Naive thymus-derived CD8-positive, alpha-beta T cell (primary cell): Measurements from ENCODE around the gene TXNRD2. TPM values are rescaled to one million over a fixed set of nuclear protein-coding genes. Genes with fewer than 3 reads are reported as not detected.

Experiments
- ATAC-seq, 2 donors: fragments of 150-1000 bp; cut with Tn5 transposase in 1 of 2; sonication (Bioruptor Pico), chemical (Tn5 transposase) in 1 of 2; 1 replicate in 1 of 2; 2 replicates in 1 of 2; pipeline ENCODE4 v1.10.0; 2021; ENCODE audit warnings: mild to moderate bottlenecking in 2 of 2, moderate library complexity in 2 of 2
- POLR2A ChIA-PET: fragments of 350-600 bp; sonication (Branson Sonifier 250); formaldehyde crosslinking; loops from one replicate; lab custom pipeline; 2021; ENCODE audit warnings: antibody characterized with exemption; lab: Charles Lee
- DNase-seq, 10 donors: peaks; one replicate each; pipeline versions ENCODE4 v3.0.0 to v3.0.0-alpha.2; 2020 to 2022
- H3K27ac Mint-ChIP-seq, 10 donors: one replicate each; pipeline ENCODE4 v1.8.0; 2020 to 2022; ENCODE audit warnings: mild to moderate bottlenecking in 10 of 10, mixed read lengths in 10 of 10, moderate library complexity in 4 of 10, inconsistent platforms in 1 of 10
- H3K27me3 Mint-ChIP-seq, 5 donors: one replicate each; pipeline ENCODE4 v1.8.0; 2021 to 2022; ENCODE audit warnings: mixed read lengths in 5 of 5
- H3K36me3 Mint-ChIP-seq, 3 donors: one replicate each; pipeline ENCODE4 v1.8.0; 2020 to 2022; ENCODE audit warnings: mixed read lengths in 3 of 3, mild to moderate bottlenecking in 2 of 3, inconsistent platforms in 1 of 3
- H3K4me1 Mint-ChIP-seq, 4 donors: one replicate each; pipeline ENCODE4 v1.8.0; 2021 to 2022; ENCODE audit warnings: mixed read lengths in 4 of 4
- H3K4me3 Mint-ChIP-seq, 10 donors: one replicate each; pipeline ENCODE4 v1.8.0; 2020 to 2022; ENCODE audit warnings: mild to moderate bottlenecking in 10 of 10, mixed read lengths in 10 of 10, moderate library complexity in 6 of 10, inconsistent platforms in 1 of 10
- H3K9me3 Mint-ChIP-seq, 9 donors: one replicate each; pipeline ENCODE4 v1.8.0; 2020 to 2022; ENCODE audit warnings: mixed read lengths in 9 of 9, mild to moderate bottlenecking in 3 of 9, inconsistent platforms in 1 of 9, moderate library complexity in 1 of 9
- polyA plus RNA-seq, 3 donors: library from polyadenylated mRNA; unstranded; fragments of 300-500 nt; fragmentation: Illumina TruSeq; gene quantifications; one replicate each; pipeline ENCODE4 v1.2.3, GENCODE V29; 2021
- total RNA-seq, 8 experiments: library from RNA in 2 of 8; stranded (reverse) in 2 of 8; gene quantifications; one replicate each; pipeline ENCODE4 v1.2.3 and lab custom pipeline; 2021 to 2026

TXNRD2 gene
- total and polyA plus RNA-seq, 5 experiments from 2014 or later: 6.5 to 33.8 (median 14.9) TPM

DNA sequence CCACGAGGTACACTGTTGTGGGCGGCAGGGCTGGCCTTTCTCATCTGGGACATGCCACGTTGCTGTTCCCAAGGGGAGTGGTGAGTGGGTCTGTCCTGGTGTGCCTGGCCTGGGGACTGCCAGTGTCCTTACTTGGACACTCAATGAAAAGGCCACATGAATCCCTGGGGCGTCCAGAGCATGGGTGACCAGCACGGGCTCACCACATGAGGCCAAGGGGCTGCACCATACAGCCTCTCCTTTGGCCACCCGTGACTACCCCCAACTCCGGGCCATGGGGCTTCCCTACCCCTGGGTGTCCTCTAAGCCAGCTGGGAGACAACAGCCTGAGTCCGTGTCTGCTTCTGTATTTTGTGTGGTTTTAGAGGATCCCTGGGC, 20.2 kb upstream of the TXNRD2 start:
- H3K27me3 Mint-ChIP-seq: no peaks in the 10 kb centered on the region
- H3K27ac Mint-ChIP-seq: no peak overlapping the region
- ATAC-seq (no peak), DNase-seq (no peak)
- no peak overlapping the region for H3K4me3 Mint-ChIP-seq
- peaks cover 0 to 7% (median 4%) of the 10 kb centered on the region in 4 donors for H3K4me1 Mint-ChIP-seq
- peaks cover 0 to 2% (median 0%) of the 10 kb centered on the region in 3 donors for H3K36me3 Mint-ChIP-seq
- POLR2A ChIA-PET: no interaction called here
- H3K9me3 Mint-ChIP-seq: no peaks in the 10 kb centered on the region

DNA sequence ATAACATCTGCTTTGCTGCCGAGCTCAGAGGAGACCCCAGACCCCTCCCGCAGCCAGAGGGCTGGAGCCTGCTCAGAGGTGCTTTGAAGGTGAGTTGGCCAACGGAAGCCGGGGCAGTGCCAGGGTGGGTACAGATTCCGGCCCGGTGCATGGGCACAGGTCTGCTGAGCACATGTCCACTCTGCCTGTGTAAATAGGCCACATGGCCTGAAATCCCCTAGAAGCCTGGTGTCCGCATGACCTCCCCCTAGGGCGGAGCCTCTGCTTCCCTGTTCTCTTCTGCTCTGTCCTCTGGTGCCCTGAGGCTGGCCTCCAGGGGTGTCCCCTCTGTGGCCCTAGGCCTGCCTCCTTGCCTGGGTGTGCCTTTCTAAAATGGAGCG, 19.6 kb upstream of the TXNRD2 start:
- peaks cover 0 to 2% (median 0%) of the 10 kb centered on the region in 3 donors for H3K36me3 Mint-ChIP-seq
- DNase-seq (no peak), ATAC-seq (no peak)
- peaks cover 0 to 7% (median 4%) of the 10 kb centered on the region in 4 donors for H3K4me1 Mint-ChIP-seq
- H3K27me3 Mint-ChIP-seq: no peaks in the 10 kb centered on the region
- H3K27ac Mint-ChIP-seq: no peak overlapping the region
- POLR2A ChIA-PET: no interaction called here
- no peaks in the 10 kb centered on the region for H3K9me3 Mint-ChIP-seq
- no peak overlapping the region for H3K4me3 Mint-ChIP-seq

- ATAC-seq (no peak), DNase-seq (no peak)
- Mint-ChIP-seq H3K9me3 (no peaks in the 10 kb centered on the region), H3K4me1 (peaks cover 3 to 8% (median 6%) of the 10 kb centered on the region in 4 donors), H3K27ac (no peak overlapping the region), H3K4me3 (peak overlapping the region in 1 of 10 donors; percentile 58), H3K36me3 (no peaks in the 10 kb centered on the region), H3K27me3 (no peaks in the 10 kb centered on the region)
- POLR2A ChIA-PET: no interaction called here
Measured at GRCh38 chr22:19960491-19961200, 19.0 kb upstream of the TXNRD2 start.

- ATAC-seq: no peak
- H3K27ac Mint-ChIP-seq: no peak overlapping the region
- H3K4me1 Mint-ChIP-seq: peaks cover 7 to 12% (median 10%) of the 10 kb centered on the region in 4 donors
- DNase-seq: no peak
- H3K36me3 Mint-ChIP-seq: no peaks in the 10 kb centered on the region
- H3K27me3 Mint-ChIP-seq: no peaks in the 10 kb centered on the region
- H3K4me3 Mint-ChIP-seq: no peak overlapping the region
- H3K9me3 Mint-ChIP-seq: no peaks in the 10 kb centered on the region
- POLR2A ChIA-PET: interaction anchor here (1.3 kb wide), 1 partner anchor 9 kb away, joined by 4 read pairs; no protein-coding TSS in a partner anchor
Measured at GRCh38 chr22:19959587-19960490, 18.2 kb upstream of the TXNRD2 start.

- POLR2A ChIA-PET: interaction anchor here (0.6 to 1.3 kb wide), 3 partner anchors 10 to 495 kb away, joined by 3 to 4 read pairs (median 3); no protein-coding TSS in a partner anchor
- Mint-ChIP-seq H3K36me3 (no peaks in the 10 kb centered on the region), H3K27me3 (no peaks in the 10 kb centered on the region)
Measured at GRCh38 chr22:19959043-19959586, 17.5 kb upstream of the TXNRD2 start.

GRCh38 chr22:19958083-19959042, 16.7 kb upstream of the TXNRD2 start:
- H3K36me3 Mint-ChIP-seq: no peaks in the 10 kb centered on the region
- no peak overlapping the region for H3K4me3 Mint-ChIP-seq
- H3K4me1 Mint-ChIP-seq: peaks cover 11 to 24% (median 16%) of the 10 kb centered on the region in 4 donors
- no peaks in the 10 kb centered on the region for H3K9me3 Mint-ChIP-seq
- H3K27ac Mint-ChIP-seq: no peak overlapping the region
- no peak for ATAC-seq
- POLR2A ChIA-PET: interaction anchor here (0.6 to 1.3 kb wide), 3 partner anchors 11 to 495 kb away, joined by 3 to 4 read pairs (median 3); no protein-coding TSS in a partner anchor
- no peaks in the 10 kb centered on the region for H3K27me3 Mint-ChIP-seq
- DNase-seq: peak in 1 of 10 donors; percentile 40

More at GRCh38 chr22:19959043-19959586, 17.5 kb upstream of the TXNRD2 start:
- no peak overlapping the region for H3K27ac Mint-ChIP-seq
- DNase-seq (no peak), ATAC-seq (no peak)
- H3K9me3 Mint-ChIP-seq: no peaks in the 10 kb centered on the region
- H3K4me1 Mint-ChIP-seq: peaks cover 7 to 19% (median 11%) of the 10 kb centered on the region in 4 donors
- no peak overlapping the region for H3K4me3 Mint-ChIP-seq

GRCh38 chr22:19957445-19957844, 15.8 kb upstream of the TXNRD2 start:
- ATAC-seq: no peak

GRCh38 chr22:19955241-19956128, 13.9 kb upstream of the TXNRD2 start:
- DNase-seq: peak in 3 of 10 donors; percentile 7 to 26 (median 22)
- POLR2A ChIA-PET: no interaction called here

More at GRCh38 chr22:19957445-19957844, 15.8 kb upstream of the TXNRD2 start:
- Mint-ChIP-seq H3K27ac (peak overlapping the region in 1 of 10 donors; percentile 20), H3K36me3 (no peaks in the 10 kb centered on the region), H3K9me3 (no peaks in the 10 kb centered on the region), H3K4me1 (peaks cover 11 to 19% (median 15%) of the 10 kb centered on the region in 4 donors), H3K27me3 (no peaks in the 10 kb centered on the region), H3K4me3 (no peak overlapping the region)
- POLR2A ChIA-PET: interaction anchor here (0.7 kb wide), 1 partner anchor 70 kb away, joined by 3 read pairs; no protein-coding TSS in a partner anchor
- peak in 1 of 10 donors; percentile 24 for DNase-seq

DNA sequence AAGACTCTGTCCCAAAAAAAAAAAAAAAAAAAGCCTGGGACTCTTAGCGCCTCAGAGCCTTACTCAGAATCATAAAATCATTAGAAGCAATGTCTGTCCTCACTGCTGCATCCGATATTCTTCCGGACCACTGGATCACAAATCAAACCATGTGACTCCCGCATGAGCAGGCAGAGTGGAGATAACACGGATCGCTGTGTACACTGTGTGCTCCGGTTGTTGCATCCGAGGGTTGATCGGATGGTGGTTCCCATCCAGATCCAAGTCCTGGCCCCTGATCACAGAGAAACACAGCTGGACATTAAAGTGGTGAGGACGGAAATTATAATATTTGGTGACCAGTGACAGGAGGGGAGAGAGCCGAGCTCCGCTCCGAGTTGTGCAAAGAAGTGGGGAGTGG, 9.7 kb upstream of the TXNRD2 start:
- ATAC-seq (no peak), DNase-seq (peak in 1 of 10 donors; percentile 3)
- no peaks in the 10 kb centered on the region for H3K9me3 Mint-ChIP-seq
- peaks cover 18 to 37% (median 27%) of the 10 kb centered on the region in 4 donors for H3K4me1 Mint-ChIP-seq
- H3K27me3 Mint-ChIP-seq: no peaks in the 10 kb centered on the region
- H3K27ac Mint-ChIP-seq: peak overlapping the region in 2 of 10 donors; percentile 0 to 29
- H3K4me3 Mint-ChIP-seq: peak overlapping the region in 1 of 10 donors; percentile 30
- peaks cover 0 to 19% (median 4%) of the 10 kb centered on the region in 3 donors for H3K36me3 Mint-ChIP-seq
- POLR2A ChIA-PET: no interaction called here

More at GRCh38 chr22:19955241-19956128, 13.9 kb upstream of the TXNRD2 start:
- H3K27me3 Mint-ChIP-seq: no peaks in the 10 kb centered on the region
- peak overlapping the region in 4 of 10 donors; percentile 4 to 71 (median 32) for H3K4me3 Mint-ChIP-seq
- H3K4me1 Mint-ChIP-seq: peaks cover 11 to 21% (median 15%) of the 10 kb centered on the region in 4 donors
- peak; percentile 33 to 51 for ATAC-seq
- peak overlapping the region in 9 of 10 donors; percentile 38 to 91 (median 51) for H3K27ac Mint-ChIP-seq
- no peaks in the 10 kb centered on the region for H3K9me3 Mint-ChIP-seq
- peaks cover 0 to 10% (median 2%) of the 10 kb centered on the region in 3 donors for H3K36me3 Mint-ChIP-seq

GRCh38 chr22:19948057-19948760, 6.6 kb upstream of the TXNRD2 start:
- ATAC-seq (no peak), DNase-seq (peak in 1 of 10 donors; percentile 9)
- peaks cover 15 to 40% (median 27%) of the 10 kb centered on the region in 4 donors for H3K4me1 Mint-ChIP-seq
- H3K27ac Mint-ChIP-seq: no peak overlapping the region
- POLR2A ChIA-PET: no interaction called here
- H3K9me3 Mint-ChIP-seq: no peaks in the 10 kb centered on the region
- H3K4me3 Mint-ChIP-seq: no peak overlapping the region
- H3K27me3 Mint-ChIP-seq: no peaks in the 10 kb centered on the region
- peaks cover 0 to 19% (median 4%) of the 10 kb centered on the region in 3 donors for H3K36me3 Mint-ChIP-seq
